CD14-positive monocyte (primary cell): ENCODE measurements around the gene POU2AF1. TPM values are rescaled to one million over a fixed set of nuclear protein-coding genes. Genes with fewer than 3 reads are reported as not detected.
"Not testable (repeated sequence)": the region's sequence is repeated elsewhere in the genome, so short reads cannot be mapped to it uniquely, and the experiment has no call there.

ENCODE experiments used
- DNase-seq, 3 donors: peaks; one replicate each; pipeline ENCODE4 v3.0.0-alpha.2; 2011 to 2022
- H2AFZ ChIP-seq: 2 replicates; pipeline ENCODE4 v1.6.0; 2012; ENCODE audit warnings: mild to moderate bottlenecking, low read depth, low read length, inconsistent platforms; ENCODE audit not compliant: insufficient read depth, poor library complexity, severe bottlenecking
- H3K27ac ChIP-seq, 2 donors: 1 replicate in 1 of 2; 2 replicates in 1 of 2; pipeline ENCODE4 v1.5.1; 2012 to 2013; ENCODE audit warnings: low read length in 2 of 2, control low read depth in 1 of 2, inconsistent platforms in 1 of 2, low read depth in 1 of 2, mild to moderate bottlenecking in 1 of 2
- H3K27me3 ChIP-seq, 2 donors: one replicate each; pipeline versions ENCODE4 v1.6.0 to v1.6.1; 2011 to 2013; ENCODE audit warnings: low read length in 2 of 2; ENCODE audit not compliant: control insufficient read depth in 2 of 2, insufficient read depth in 2 of 2
- H3K36me3 ChIP-seq, 2 donors: replicated peaks in 1 of 2; 1 replicate in 1 of 2; 2 replicates in 1 of 2; pipeline versions ENCODE4 v1.5.1 to v1.6.1; 2012 to 2013; ENCODE audit warnings: low read length in 2 of 2, control low read depth in 1 of 2, inconsistent platforms in 1 of 2, mild to moderate bottlenecking in 1 of 2; ENCODE audit not compliant: insufficient read depth in 2 of 2, control insufficient read depth in 1 of 2
- H3K4me1 ChIP-seq, 2 donors: 1 replicate in 1 of 2; 2 replicates in 1 of 2; pipeline versions ENCODE4 v1.5.1 to v1.6.1; 2012 to 2013; ENCODE audit warnings: low read length in 2 of 2, control low read depth in 1 of 2, inconsistent platforms in 1 of 2, mild to moderate bottlenecking in 1 of 2, moderate library complexity in 1 of 2; ENCODE audit not compliant: insufficient read depth in 2 of 2, control insufficient read depth in 1 of 2
- H3K4me2 ChIP-seq: replicated peaks from 2 replicates; pipeline ENCODE3; 2012; ENCODE audit warnings: low read length, moderate library complexity, mild to moderate bottlenecking; ENCODE audit not compliant: poor library complexity, severe bottlenecking; ENCODE audit errors: extremely low read depth
- H3K4me3 ChIP-seq, 3 experiments: fragments of 200-600 bp in 1 of 3; sonication (generic) in 1 of 3; replicated peaks in 1 of 3; 1 replicate in 2 of 3; 2 replicates in 1 of 3; pipeline ENCODE4 v1.5.1; 2011 to 2013; ENCODE audit warnings: low read length in 3 of 3, mild to moderate bottlenecking in 3 of 3, control low read depth in 2 of 3, low read depth in 2 of 3, inconsistent platforms in 1 of 3, moderate library complexity in 1 of 3
- H3K79me2 ChIP-seq: 2 replicates; pipeline ENCODE4 v1.6.0; 2012; ENCODE audit warnings: mild to moderate bottlenecking, control low read depth, inconsistent platforms, low read length, moderate library complexity; ENCODE audit not compliant: insufficient read depth
- H3K9ac ChIP-seq: 2 replicates; pipeline ENCODE4 v1.6.0; 2017; ENCODE audit warnings: low read length, mild to moderate bottlenecking; ENCODE audit not compliant: insufficient read depth, poor library complexity, severe bottlenecking
- H3K9me3 ChIP-seq, 2 donors: replicated peaks in 1 of 2; 1 replicate in 1 of 2; 2 replicates in 1 of 2; pipeline versions ENCODE4 v1.5.1 to v1.6.1; 2012 to 2013; ENCODE audit warnings: low read length in 2 of 2, control low read depth in 1 of 2; ENCODE audit not compliant: control insufficient read depth in 1 of 2, insufficient read depth in 1 of 2
- H4K20me1 ChIP-seq: 2 replicates; pipeline ENCODE4 v1.6.0; 2012; ENCODE audit warnings: mild to moderate bottlenecking, low read length, control low read depth, moderate library complexity; ENCODE audit not compliant: insufficient read depth
- H3K27ac Mint-ChIP-seq, 7 donors: one replicate each; pipeline ENCODE4 v1.8.0; 2020; ENCODE audit warnings: mild to moderate bottlenecking in 7 of 7, mixed read lengths in 7 of 7, moderate library complexity in 6 of 7, inconsistent platforms in 2 of 7
- H3K27me3 Mint-ChIP-seq, 3 donors: one replicate each; pipeline ENCODE4 v1.8.0; 2021 to 2022; ENCODE audit warnings: low read depth in 3 of 3, mild to moderate bottlenecking in 3 of 3, mixed read lengths in 3 of 3, moderate library complexity in 3 of 3, inconsistent platforms in 1 of 3
- H3K36me3 Mint-ChIP-seq, 2 donors: one replicate each; pipeline ENCODE4 v1.8.0; 2020; ENCODE audit warnings: mixed read lengths in 2 of 2, inconsistent platforms in 1 of 2, mild to moderate bottlenecking in 1 of 2
- H3K4me1 Mint-ChIP-seq: one replicate; pipeline ENCODE4 v1.8.0; 2020; ENCODE audit warnings: mild to moderate bottlenecking, mixed read lengths
- H3K4me3 Mint-ChIP-seq, 2 donors: one replicate each; pipeline ENCODE4 v1.8.0; 2020; ENCODE audit warnings: mild to moderate bottlenecking in 2 of 2, mixed read lengths in 2 of 2, moderate library complexity in 1 of 2
- H3K9me3 Mint-ChIP-seq, 7 donors: one replicate each; pipeline ENCODE4 v1.8.0; 2020 to 2022; ENCODE audit warnings: mixed read lengths in 7 of 7, mild to moderate bottlenecking in 6 of 7, moderate library complexity in 6 of 7, inconsistent platforms in 2 of 7
- WGBS: methylation state at CpG from one replicate; pipeline ENCODE4 v1.1.5; 2013; ENCODE audit warnings: missing lambda C conversion rate; ENCODE audit not compliant: insufficient coverage; 5-methylcytosine and 5-hydroxymethylcytosine counted together
- intact Hi-C, 2 donors: fragments of 100-400 bp; cut with micrococcal nuclease; formaldehyde crosslinking; loops; one replicate each; pipeline versions ENCODE4 v1.15.0 to v1.15.1; 2023
- polyA plus RNA-seq, 3 donors: library from polyadenylated mRNA; depleted of rRNA in 1 of 3; unstranded in 2 of 3; stranded (reverse) in 1 of 3; fragments of 300-500 nt in 2 of 3; fragments of >200 nt in 1 of 3; fragmentation: Illumina TruSeq in 2 of 3; gene quantifications; 1 replicate in 2 of 3; 2 replicates in 1 of 3; pipeline ENCODE4 v1.2.3, GENCODE V29; 2012 to 2021
- TF ChIP-seq, protein P1 (sequence below): fragments of 200-600 bp; IDR thresholded peaks from one replicate; pipeline ENCODE4 v1.8.0; 2022; ENCODE audit warnings: antibody characterized with exemption, mild to moderate bottlenecking

The POU2AF1 gene
- polyA plus RNA-seq, 3 donors: 0.07 to 0.12 (median 0.09) TPM

DNA sequence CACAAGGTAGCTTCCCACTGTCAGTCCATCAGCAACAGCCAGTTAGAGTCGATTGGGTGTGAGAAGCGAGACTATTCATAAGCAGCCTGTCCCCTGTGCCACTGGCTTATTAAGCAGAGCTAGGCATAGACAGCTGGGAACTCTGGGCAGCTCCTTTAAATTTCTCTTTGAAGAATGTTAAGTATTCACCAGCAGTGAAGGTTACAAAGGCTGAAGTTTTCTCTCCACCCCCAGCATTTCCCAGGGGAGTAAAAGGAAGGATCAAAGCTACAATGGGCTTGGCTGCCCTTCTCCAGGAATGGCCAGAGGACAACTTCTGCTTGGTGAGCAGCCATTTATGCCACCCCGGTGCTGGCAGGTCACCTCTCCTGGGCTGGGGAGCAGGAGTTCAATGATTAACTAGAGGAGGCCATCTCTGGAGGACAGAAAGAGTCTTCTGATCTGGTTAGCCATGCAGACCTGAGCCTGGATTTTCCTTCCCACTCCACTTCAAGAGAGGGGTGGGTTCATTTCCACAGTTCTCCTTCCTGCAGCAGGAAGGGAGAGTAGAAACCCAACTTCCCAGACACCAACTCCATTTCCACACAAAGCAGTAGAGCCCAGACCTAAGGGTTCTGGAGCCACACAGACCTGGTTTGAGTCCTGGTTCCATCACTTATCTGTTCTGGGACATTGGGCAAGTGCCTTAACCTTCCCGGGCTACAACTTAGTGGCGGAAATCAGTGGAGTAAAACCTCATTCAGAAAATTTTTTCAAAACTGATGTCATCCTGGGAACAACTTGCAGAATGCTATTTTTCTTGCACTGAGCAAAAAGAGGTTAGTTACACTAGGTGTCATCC lies 58.1 kb downstream of the POU2AF1 start:
- DNase-seq: no peak
- no peaks in the 10 kb centered on the region for H3K79me2 ChIP-seq
- intact Hi-C loops: no loop called here
- H3K4me2 ChIP-seq: no peak overlapping the region
- H3K9ac ChIP-seq: no peak overlapping the region
- no peaks in the 10 kb centered on the region for H3K36me3 ChIP-seq
- no peak overlapping the region for H3K27ac ChIP-seq
- H3K27me3 ChIP-seq: no peaks in the 10 kb centered on the region
- no peaks in the 10 kb centered on the region for H3K4me1 Mint-ChIP-seq
- H3K9me3 ChIP-seq: no peaks in the 10 kb centered on the region
- no peak overlapping the region for H3K4me3 Mint-ChIP-seq
- H3K9me3 Mint-ChIP-seq: peaks cover 0 to 4% (median 0%) of the 10 kb centered on the region in 7 donors
- TF ChIP-seq, protein P1, sequence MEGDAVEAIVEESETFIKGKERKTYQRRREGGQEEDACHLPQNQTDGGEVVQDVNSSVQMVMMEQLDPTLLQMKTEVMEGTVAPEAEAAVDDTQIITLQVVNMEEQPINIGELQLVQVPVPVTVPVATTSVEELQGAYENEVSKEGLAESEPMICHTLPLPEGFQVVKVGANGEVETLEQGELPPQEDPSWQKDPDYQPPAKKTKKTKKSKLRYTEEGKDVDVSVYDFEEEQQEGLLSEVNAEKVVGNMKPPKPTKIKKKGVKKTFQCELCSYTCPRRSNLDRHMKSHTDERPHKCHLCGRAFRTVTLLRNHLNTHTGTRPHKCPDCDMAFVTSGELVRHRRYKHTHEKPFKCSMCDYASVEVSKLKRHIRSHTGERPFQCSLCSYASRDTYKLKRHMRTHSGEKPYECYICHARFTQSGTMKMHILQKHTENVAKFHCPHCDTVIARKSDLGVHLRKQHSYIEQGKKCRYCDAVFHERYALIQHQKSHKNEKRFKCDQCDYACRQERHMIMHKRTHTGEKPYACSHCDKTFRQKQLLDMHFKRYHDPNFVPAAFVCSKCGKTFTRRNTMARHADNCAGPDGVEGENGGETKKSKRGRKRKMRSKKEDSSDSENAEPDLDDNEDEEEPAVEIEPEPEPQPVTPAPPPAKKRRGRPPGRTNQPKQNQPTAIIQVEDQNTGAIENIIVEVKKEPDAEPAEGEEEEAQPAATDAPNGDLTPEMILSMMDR: no peak
- H3K4me1 ChIP-seq: no peaks in the 10 kb centered on the region
- H3K36me3 Mint-ChIP-seq: no peaks in the 10 kb centered on the region
- peaks cover 3 to 9% (median 7%) of the 10 kb centered on the region in 3 donors for H3K27me3 Mint-ChIP-seq
- H4K20me1 ChIP-seq: no peaks in the 10 kb centered on the region
- 96% methylated on average over 4 of the region's 5 CpGs for WGBS
- no peak overlapping the region for H3K4me3 ChIP-seq
- H3K27ac Mint-ChIP-seq: no peak overlapping the region
- no peak overlapping the region for H2AFZ ChIP-seq

DNA sequence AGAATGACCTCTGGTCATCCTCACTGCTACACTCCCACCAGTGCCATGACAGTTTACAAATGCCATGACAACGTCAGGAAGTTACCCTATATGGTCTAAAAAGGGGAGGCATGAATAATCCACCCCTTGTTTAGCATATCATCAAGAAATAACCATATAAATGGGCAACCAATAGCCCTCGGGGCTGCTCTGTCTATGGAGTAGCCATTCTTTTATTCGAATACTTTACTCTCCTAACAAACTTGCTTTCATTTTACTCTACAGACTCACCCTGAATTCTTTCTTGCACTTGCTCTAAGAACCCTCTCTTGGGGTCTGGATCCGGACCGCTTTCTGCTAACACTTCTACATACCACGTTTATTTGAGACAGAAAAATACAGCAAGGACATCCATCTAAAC lies 58.9 kb downstream of the POU2AF1 start:
- WGBS: 92% methylated on average over 3 of the region's 6 CpGs
- H4K20me1 ChIP-seq, H3K27ac Mint-ChIP-seq, H3K36me3 Mint-ChIP-seq, H3K4me1 ChIP-seq, H2AFZ ChIP-seq, H3K9me3 Mint-ChIP-seq, H3K79me2 ChIP-seq, H3K4me3 ChIP-seq, H3K27me3 ChIP-seq, H3K36me3 ChIP-seq, H3K27ac ChIP-seq, H3K9me3 ChIP-seq, DNase-seq, intact Hi-C loops, H3K9ac ChIP-seq, H3K4me2 ChIP-seq, H3K4me3 Mint-ChIP-seq, H3K4me1 Mint-ChIP-seq, H3K27me3 Mint-ChIP-seq: not testable (repeated sequence)
